ENCODE measurements around the gene NKX2-3.

The NKX2-3 gene

GRCh38 chr10:99522470-99523250 lies 10.1 kb upstream of the NKX2-3 start:
- peaks cover 7% of the 10 kb centered on the region for H3K4me1 Mint-ChIP-seq (ENCODE audit: low read depth)
- H3K27me3 Mint-ChIP-seq, result peaks cover 94% of the 10 kb centered on the region
- H3K27ac Mint-ChIP-seq, result no peak overlapping the region
- H3K36me3 Mint-ChIP-seq (ENCODE audit: low read depth), result no peaks in the 10 kb centered on the region
- no peaks in the 10 kb centered on the region for H3K9me3 Mint-ChIP-seq
- DNase-seq, result no peak
- peak overlapping the region; percentile 47 for H3K4me3 Mint-ChIP-seq

- no peak for DNase-seq
- no peaks in the 10 kb centered on the region for H3K9me3 Mint-ChIP-seq
- H3K4me3 Mint-ChIP-seq, result peak overlapping the region; percentile 47
- no peaks in the 10 kb centered on the region for H3K36me3 Mint-ChIP-seq (ENCODE audit: low read depth)
- no peak overlapping the region for H3K27ac Mint-ChIP-seq
- H3K4me1 Mint-ChIP-seq (ENCODE audit: low read depth), result peaks cover 13% of the 10 kb centered on the region
- H3K27me3 Mint-ChIP-seq, result peaks cover 94% of the 10 kb centered on the region
These were observed 9.4 kb upstream of the NKX2-3 start for GRCh38 chr10:99523251-99523773.

- no peak overlapping the region for H3K4me3 Mint-ChIP-seq
These were observed 8.6 kb upstream of the NKX2-3 start for GRCh38 chr10:99524050-99524666.

GRCh38 chr10:99524736-99525380 lies 7.9 kb upstream of the NKX2-3 start:
- Mint-ChIP-seq H3K4me3 (no peak overlapping the region), H3K36me3 (ENCODE audit: low read depth) (no peaks in the 10 kb centered on the region), H3K4me1 (ENCODE audit: low read depth) (peaks cover 22% of the 10 kb centered on the region), H3K27ac (no peak overlapping the region), H3K9me3 (no peaks in the 10 kb centered on the region), H3K27me3 (peaks cover 96% of the 10 kb centered on the region)
- DNase-seq, result no peak

More at GRCh38 chr10:99524050-99524666, 8.6 kb upstream of the NKX2-3 start:
- H3K27ac Mint-ChIP-seq, result no peak overlapping the region
- no peaks in the 10 kb centered on the region for H3K36me3 Mint-ChIP-seq (ENCODE audit: low read depth)
- peaks cover 96% of the 10 kb centered on the region for H3K27me3 Mint-ChIP-seq
- no peaks in the 10 kb centered on the region for H3K9me3 Mint-ChIP-seq
- DNase-seq, result no peak
- peaks cover 18% of the 10 kb centered on the region for H3K4me1 Mint-ChIP-seq (ENCODE audit: low read depth)

- DNase-seq, result no peak
- H3K4me1 Mint-ChIP-seq (ENCODE audit: low read depth), result peaks cover 28% of the 10 kb centered on the region
These were observed 6.8 kb upstream of the NKX2-3 start for GRCh38 chr10:99525897-99526296.

GRCh38 chr10:99526861-99527504 lies 5.8 kb upstream of the NKX2-3 start:
- Mint-ChIP-seq H3K27ac (no peak overlapping the region), H3K27me3 (peaks cover 97% of the 10 kb centered on the region), H3K4me3 (no peak overlapping the region), H3K4me1 (ENCODE audit: low read depth) (peaks cover 33% of the 10 kb centered on the region), H3K36me3 (ENCODE audit: low read depth) (no peaks in the 10 kb centered on the region), H3K9me3 (no peaks in the 10 kb centered on the region)
- DNase-seq, result no peak

More at GRCh38 chr10:99525897-99526296, 6.8 kb upstream of the NKX2-3 start:
- no peaks in the 10 kb centered on the region for H3K36me3 Mint-ChIP-seq (ENCODE audit: low read depth)
- H3K27ac Mint-ChIP-seq, result no peak overlapping the region
- H3K27me3 Mint-ChIP-seq, result peaks cover 96% of the 10 kb centered on the region
- no peak overlapping the region for H3K4me3 Mint-ChIP-seq
- no peaks in the 10 kb centered on the region for H3K9me3 Mint-ChIP-seq

- Mint-ChIP-seq H3K9me3 (no peaks in the 10 kb centered on the region), H3K27ac (no peak overlapping the region), H3K4me3 (peak overlapping the region; percentile 10), H3K4me1 (ENCODE audit: low read depth) (peaks cover 41% of the 10 kb centered on the region), H3K27me3 (peaks cover 98% of the 10 kb centered on the region), H3K36me3 (ENCODE audit: low read depth) (no peaks in the 10 kb centered on the region)
- no peak for DNase-seq
These were observed 4.9 kb upstream of the NKX2-3 start for GRCh38 chr10:99527526-99528493.

GRCh38 chr10:99528494-99529441 lies 4.0 kb upstream of the NKX2-3 start:
- no peak for DNase-seq
- Mint-ChIP-seq H3K4me3 (peak overlapping the region; percentile 10), H3K27ac (no peak overlapping the region), H3K36me3 (ENCODE audit: low read depth) (no peaks in the 10 kb centered on the region), H3K27me3 (peaks cover 99% of the 10 kb centered on the region), H3K4me1 (ENCODE audit: low read depth) (peaks cover 41% of the 10 kb centered on the region), H3K9me3 (no peaks in the 10 kb centered on the region)

- Mint-ChIP-seq H3K27me3 (peaks cover 100% of the 10 kb centered on the region), H3K4me3 (no peak overlapping the region), H3K4me1 (ENCODE audit: low read depth) (peaks cover 50% of the 10 kb centered on the region), H3K9me3 (no peaks in the 10 kb centered on the region), H3K36me3 (ENCODE audit: low read depth) (no peaks in the 10 kb centered on the region), H3K27ac (no peak overlapping the region)
- DNase-seq, result no peak
These were observed 3.1 kb upstream of the NKX2-3 start for GRCh38 chr10:99529591-99530107.

- Mint-ChIP-seq H3K9me3 (no peaks in the 10 kb centered on the region), H3K27ac (no peak overlapping the region), H3K4me3 (no peak overlapping the region), H3K36me3 (ENCODE audit: low read depth) (no peaks in the 10 kb centered on the region), H3K4me1 (ENCODE audit: low read depth) (peaks cover 54% of the 10 kb centered on the region), H3K27me3 (peaks cover 97% of the 10 kb centered on the region)
- DNase-seq, result peak; percentile 31
These were observed 2.4 kb upstream of the NKX2-3 start for GRCh38 chr10:99530108-99531025.

GRCh38 chr10:99531026-99531695 lies 1.6 kb upstream of the NKX2-3 start:
- peaks cover 54% of the 10 kb centered on the region for H3K4me1 Mint-ChIP-seq (ENCODE audit: low read depth)
- no peak overlapping the region for H3K27ac Mint-ChIP-seq
- no peak overlapping the region for H3K4me3 Mint-ChIP-seq
- no peaks in the 10 kb centered on the region for H3K9me3 Mint-ChIP-seq
- H3K36me3 Mint-ChIP-seq (ENCODE audit: low read depth), result no peaks in the 10 kb centered on the region
- H3K27me3 Mint-ChIP-seq, result peaks cover 96% of the 10 kb centered on the region
- no peak for DNase-seq

Data from activated T-cell treated with anti-CD3 and anti-CD28 coated beads, Interleukin-2, amount 50 U/mL, for 24 hours (primary cell).